Naive B cell (primary cell): Measurements from ENCODE around the gene TMEM33. TPM values are rescaled to one million over a fixed set of nuclear protein-coding genes. Genes with fewer than 3 reads are reported as not detected.
"Not testable (repeated sequence)": the region's sequence is repeated elsewhere in the genome, so short reads cannot be mapped to it uniquely, and the experiment has no call there.

Source experiments
- ATAC-seq, 2 donors: fragments of 150-1000 bp; cut with Tn5 transposase; 2 replicates each; pipeline ENCODE4 v1.10.0; 2021; ENCODE audit warnings: low read depth in 2 of 2, mild to moderate bottlenecking in 2 of 2, moderate library complexity in 2 of 2
- DNase-seq: peaks from one replicate; pipeline ENCODE4 v3.0.0; 2022
- H3K27ac Mint-ChIP-seq, 6 donors: one replicate each; pipeline ENCODE4 v1.8.0; 2020 to 2022; ENCODE audit warnings: mild to moderate bottlenecking in 6 of 6, mixed read lengths in 6 of 6, moderate library complexity in 5 of 6, inconsistent platforms in 2 of 6
- H3K27me3 Mint-ChIP-seq, 3 donors: one replicate each; pipeline ENCODE4 v1.8.0; 2021 to 2022; ENCODE audit warnings: mixed read lengths in 3 of 3, mild to moderate bottlenecking in 1 of 3
- H3K36me3 Mint-ChIP-seq, 2 donors: one replicate each; pipeline ENCODE4 v1.8.0; 2020 to 2022; ENCODE audit warnings: mixed read lengths in 2 of 2, inconsistent platforms in 1 of 2, mild to moderate bottlenecking in 1 of 2
- H3K4me1 Mint-ChIP-seq, 3 donors: one replicate each; pipeline ENCODE4 v1.8.0; 2020 to 2022; ENCODE audit warnings: mixed read lengths in 3 of 3, inconsistent platforms in 1 of 3, mild to moderate bottlenecking in 1 of 3, moderate library complexity in 1 of 3
- H3K4me3 Mint-ChIP-seq, 8 donors: one replicate each; pipeline ENCODE4 v1.8.0; 2020 to 2022; ENCODE audit warnings: mild to moderate bottlenecking in 8 of 8, mixed read lengths in 8 of 8, moderate library complexity in 8 of 8, inconsistent platforms in 2 of 8
- H3K9me3 Mint-ChIP-seq, 7 donors: one replicate each; pipeline ENCODE4 v1.8.0; 2020 to 2022; ENCODE audit warnings: mixed read lengths in 7 of 7, mild to moderate bottlenecking in 5 of 7, inconsistent platforms in 2 of 7, moderate library complexity in 1 of 7
- polyA plus RNA-seq, 6 donors: library from polyadenylated mRNA; unstranded; fragments of 300-500 nt; fragmentation: Illumina TruSeq; gene quantifications; one replicate each; pipeline ENCODE4 v1.2.3, GENCODE V29; 2021; ENCODE audit warnings: low read depth in 6 of 6

Gene TMEM33
- polyA plus RNA-seq: 10 to 100 TPM in 4 of 6 donors, 1 to 10 TPM in 2; 6.9 to 16.7 (median 14.0) TPM

DNA sequence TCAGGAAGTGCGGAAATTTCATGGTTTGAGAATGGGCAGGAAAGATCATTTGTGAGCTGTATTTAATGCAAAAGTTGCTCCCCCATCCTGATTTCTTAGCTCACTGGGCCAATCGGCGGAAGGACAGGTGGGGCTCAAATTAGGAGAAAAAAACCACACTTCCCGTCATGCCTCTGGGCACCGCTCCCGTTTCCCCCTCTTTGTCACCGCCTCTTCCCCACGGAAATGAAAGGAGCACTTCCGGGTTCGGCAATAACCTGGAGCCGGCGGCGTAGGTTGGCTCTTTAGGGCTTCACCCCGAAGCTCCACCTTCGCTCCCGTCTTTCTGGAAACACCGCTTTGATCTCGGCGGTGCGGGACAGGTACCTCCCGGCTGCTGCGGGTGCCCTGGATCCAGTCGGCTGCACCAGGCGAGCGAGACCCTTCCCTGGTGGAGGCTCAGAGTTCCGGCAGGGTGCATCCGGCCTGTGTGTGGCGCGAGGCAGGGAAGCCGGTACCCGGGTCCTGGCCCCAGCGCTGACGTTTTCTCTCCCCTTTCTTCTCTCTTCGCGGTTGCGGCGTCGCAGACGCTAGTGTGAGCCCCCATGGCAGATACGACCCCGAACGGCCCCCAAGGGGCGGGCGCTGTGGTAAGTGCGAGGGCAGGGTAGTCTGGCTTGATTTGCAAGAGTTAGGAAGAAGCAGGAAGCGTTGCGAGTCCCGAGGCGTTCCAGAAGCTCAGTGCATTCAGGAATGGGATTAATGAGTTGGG, at the start of gene TMEM33:
Gene TMEM33, plus strand, starts transcription at position 529 of the 751 bp plus-strand sequence. Its CDS starts 56 bp downstream, at position 585.
- Mint-ChIP-seq H3K36me3 (peaks cover 6 to 9% of the 10 kb centered on the region in 2 donors), H3K4me3 (peak within 1 kb of the TSS; percentile 92 to 98 (median 96)), H3K27ac (peak within 1 kb of the TSS; percentile 49 to 96 (median 90)), H3K27me3 (peaks cover 0 to 4% (median 0%) of the 10 kb centered on the region in 3 donors), H3K9me3 (peaks cover 0 to 2% (median 0%) of the 10 kb centered on the region in 7 donors), H3K4me1 (peaks cover 31 to 33% (median 32%) of the 10 kb centered on the region in 3 donors)
- ATAC-seq: peak; percentile 82 to 88
- peak; percentile 55 for DNase-seq

DNA sequence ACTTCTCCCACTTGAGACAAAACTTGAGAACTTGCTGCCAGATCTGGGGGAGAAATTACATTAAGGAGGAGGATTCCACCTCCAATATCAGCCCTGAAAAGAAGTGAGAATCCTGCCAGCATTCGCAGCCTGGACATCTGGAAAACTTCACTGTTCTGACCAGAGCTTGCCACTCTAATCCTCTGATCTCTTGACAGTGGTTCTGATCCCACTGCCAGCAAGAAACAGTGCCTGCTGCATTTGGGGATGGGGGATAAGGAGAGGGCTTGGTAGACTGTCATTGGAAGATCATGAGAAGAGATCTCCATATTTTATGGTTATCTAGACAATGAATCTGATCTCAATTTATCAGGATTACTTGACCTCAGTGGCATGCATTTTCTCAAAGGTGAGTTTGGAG, 49.8 kb upstream of the TMEM33 start:
- no peaks in the 10 kb centered on the region for H3K36me3 Mint-ChIP-seq

DNA sequence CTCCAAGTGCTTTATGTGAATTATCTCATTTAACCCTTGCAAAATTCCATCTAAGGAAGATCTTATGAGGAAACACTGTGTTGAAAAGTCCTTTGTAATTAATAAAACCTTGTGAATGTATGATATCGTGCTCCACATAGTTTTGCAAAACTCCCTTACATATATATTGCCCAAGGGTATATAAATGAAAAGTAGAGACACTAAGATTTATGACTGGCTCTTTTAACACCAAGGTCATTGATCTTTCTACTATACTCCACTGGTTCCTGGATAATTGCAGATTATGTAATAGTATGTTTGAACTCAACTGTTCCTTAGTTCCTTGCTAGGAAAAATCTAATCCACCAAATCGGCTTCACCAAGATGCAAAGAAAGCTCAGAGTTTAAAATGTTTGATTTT, 48.0 kb upstream of the TMEM33 start:
- H3K27me3 Mint-ChIP-seq: peaks cover 43 to 64% (median 50%) of the 10 kb centered on the region in 3 donors
- no peak overlapping the region for H3K27ac Mint-ChIP-seq
- H3K9me3 Mint-ChIP-seq: no peaks in the 10 kb centered on the region

More for the DNA sequence above, 49.8 kb upstream of the TMEM33 start:
- Mint-ChIP-seq H3K4me3 (no peak overlapping the region), H3K4me1 (peaks cover 12 to 17% (median 13%) of the 10 kb centered on the region in 3 donors), H3K27me3 (peaks cover 53 to 76% (median 64%) of the 10 kb centered on the region in 3 donors), H3K27ac (no peak overlapping the region), H3K9me3 (peaks cover 0 to 2% (median 0%) of the 10 kb centered on the region in 7 donors)
- DNase-seq (no peak), ATAC-seq (no peak)

GRCh38 chr4:41887821-41888686, 47.2 kb upstream of the TMEM33 start:
- no peak overlapping the region for H3K4me3 Mint-ChIP-seq
- no peaks in the 10 kb centered on the region for H3K9me3 Mint-ChIP-seq
- H3K27ac Mint-ChIP-seq: no peak overlapping the region
- no peak for DNase-seq
- no peak for ATAC-seq
- H3K36me3 Mint-ChIP-seq: no peaks in the 10 kb centered on the region
- H3K27me3 Mint-ChIP-seq: peaks cover 46 to 67% (median 58%) of the 10 kb centered on the region in 3 donors
- H3K4me1 Mint-ChIP-seq: peaks cover 0 to 5% (median 1%) of the 10 kb centered on the region in 3 donors

More for the DNA sequence above, 48.0 kb upstream of the TMEM33 start:
- Mint-ChIP-seq H3K4me1 (peaks cover 0 to 7% (median 4%) of the 10 kb centered on the region in 3 donors), H3K36me3 (no peaks in the 10 kb centered on the region), H3K4me3 (no peak overlapping the region)
- DNase-seq (no peak), ATAC-seq (no peak)

DNA sequence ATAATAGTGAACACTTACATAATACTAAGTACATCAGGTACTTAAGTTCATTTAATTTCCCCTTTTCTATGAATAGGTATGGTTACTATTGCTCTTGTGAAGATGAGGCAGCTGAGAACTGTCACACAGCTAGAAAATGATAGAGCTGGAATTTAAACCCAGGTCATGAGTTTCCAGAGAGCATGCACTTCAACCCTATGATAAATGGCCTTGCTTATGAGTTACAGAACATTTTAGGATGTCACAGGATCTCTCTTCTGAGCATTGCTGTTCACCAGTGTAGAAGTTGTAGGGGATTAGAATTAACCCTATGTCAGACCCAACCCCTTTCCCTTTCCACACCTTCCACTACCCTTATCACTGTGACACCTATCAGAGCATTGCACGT, 46.5 kb upstream of the TMEM33 start:
- Mint-ChIP-seq H3K27me3 (peaks cover 40 to 67% (median 58%) of the 10 kb centered on the region in 3 donors), H3K4me3 (no peak overlapping the region)

GRCh38 chr4:41889317-41889716, 45.9 kb upstream of the TMEM33 start:
- H3K4me3 Mint-ChIP-seq: no peak overlapping the region
- ATAC-seq: no peak
- peak overlapping the region in 1 of 6 donors; percentile 69 for H3K27ac Mint-ChIP-seq
- no peak for DNase-seq
- H3K27me3 Mint-ChIP-seq: peaks cover 36 to 67% (median 62%) of the 10 kb centered on the region in 3 donors
- H3K36me3 Mint-ChIP-seq: no peaks in the 10 kb centered on the region
- no peaks in the 10 kb centered on the region for H3K9me3 Mint-ChIP-seq
- no peaks in the 10 kb centered on the region for H3K4me1 Mint-ChIP-seq

More for the DNA sequence above, 46.5 kb upstream of the TMEM33 start:
- no peaks in the 10 kb centered on the region for H3K36me3 Mint-ChIP-seq
- H3K27ac Mint-ChIP-seq: peak overlapping the region in 1 of 6 donors; percentile 21
- H3K4me1 Mint-ChIP-seq: no peaks in the 10 kb centered on the region
- DNase-seq (no peak), ATAC-seq (no peak)
- H3K9me3 Mint-ChIP-seq: no peaks in the 10 kb centered on the region

DNA sequence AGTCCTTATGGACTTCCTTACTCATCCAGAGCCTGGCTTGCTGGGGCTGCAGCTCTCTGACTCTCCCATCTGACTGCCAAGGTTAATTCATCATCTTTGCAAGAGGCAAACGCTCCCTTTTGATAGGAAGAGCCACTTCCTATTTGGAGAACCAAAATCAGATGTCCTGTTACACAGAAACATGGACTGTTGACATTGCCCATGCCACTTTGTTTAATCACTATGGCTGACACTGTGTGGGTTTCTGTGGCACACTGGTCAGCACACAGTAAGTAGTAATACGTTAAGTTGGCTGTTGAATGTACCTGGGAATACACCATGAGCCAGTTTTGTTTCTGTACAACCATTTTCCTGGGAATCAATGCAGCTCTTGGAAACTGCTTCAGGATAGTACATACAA, 45.1 kb upstream of the TMEM33 start:
- no peak for ATAC-seq
- Mint-ChIP-seq H3K27ac (no peak overlapping the region), H3K27me3 (peaks cover 33 to 62% (median 58%) of the 10 kb centered on the region in 3 donors), H3K4me3 (no peak overlapping the region), H3K9me3 (no peaks in the 10 kb centered on the region), H3K36me3 (no peaks in the 10 kb centered on the region), H3K4me1 (no peaks in the 10 kb centered on the region)
- DNase-seq: no peak

DNA sequence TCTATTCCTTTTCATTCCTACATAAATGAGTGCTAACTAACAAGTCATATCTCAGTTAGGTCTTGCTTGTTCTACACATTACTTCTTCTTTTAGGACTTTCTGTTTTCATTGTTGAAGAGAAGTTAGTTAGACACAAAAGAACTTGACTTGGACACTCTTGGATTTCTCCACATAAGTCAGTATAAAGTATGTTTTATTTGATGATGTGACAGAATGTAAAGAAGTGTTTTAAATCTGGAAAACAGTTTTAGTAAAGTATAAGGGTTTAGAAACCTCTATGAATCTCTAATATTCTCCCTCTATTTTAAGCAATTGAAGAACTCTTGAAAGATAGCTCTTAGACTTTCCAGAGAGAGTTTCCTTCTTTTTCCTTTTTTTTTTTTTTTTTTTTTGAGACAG, 38.6 kb upstream of the TMEM33 start:
- H3K27me3 Mint-ChIP-seq: peaks cover 13 to 39% (median 29%) of the 10 kb centered on the region in 3 donors
- ATAC-seq: no peak

GRCh38 chr4:41897698-41898097, 37.5 kb upstream of the TMEM33 start:
- no peaks in the 10 kb centered on the region for H3K4me1 Mint-ChIP-seq
- H3K36me3 Mint-ChIP-seq: no peaks in the 10 kb centered on the region
- no peak overlapping the region for H3K4me3 Mint-ChIP-seq
- no peak overlapping the region for H3K27ac Mint-ChIP-seq
- peaks cover 0 to 20% (median 12%) of the 10 kb centered on the region in 7 donors for H3K9me3 Mint-ChIP-seq
- H3K27me3 Mint-ChIP-seq: peaks cover 8 to 46% (median 24%) of the 10 kb centered on the region in 3 donors
- DNase-seq (no peak), ATAC-seq (no peak)

More for the DNA sequence above, 38.6 kb upstream of the TMEM33 start:
- Mint-ChIP-seq H3K27ac (no peak overlapping the region), H3K9me3 (peaks cover 0 to 12% (median 9%) of the 10 kb centered on the region in 7 donors), H3K4me1 (no peaks in the 10 kb centered on the region), H3K36me3 (no peaks in the 10 kb centered on the region), H3K4me3 (no peak overlapping the region)
- no peak for DNase-seq

DNA sequence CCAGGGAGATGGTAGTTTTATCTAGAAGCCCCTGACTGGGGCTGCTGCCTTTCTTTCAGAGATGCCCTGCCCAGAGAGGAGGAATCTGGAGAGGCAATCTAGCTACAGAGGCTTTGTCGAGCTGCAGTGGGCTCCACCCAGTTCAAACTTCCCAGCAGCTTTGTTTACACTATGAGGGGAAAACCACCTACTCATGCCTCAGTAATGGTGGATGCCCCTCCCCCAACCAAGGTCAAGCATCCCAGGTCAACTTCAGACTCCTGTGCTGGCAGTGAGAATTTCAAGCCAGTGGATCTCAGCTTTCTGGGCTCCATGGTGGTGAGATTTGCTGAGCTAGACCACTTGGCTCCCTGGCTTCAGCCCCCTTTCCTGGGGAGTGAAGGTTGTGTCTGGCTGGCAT, 26.1 kb upstream of the TMEM33 start:
- H3K4me1 Mint-ChIP-seq, H3K27ac Mint-ChIP-seq, H3K4me3 Mint-ChIP-seq, ATAC-seq, H3K36me3 Mint-ChIP-seq, DNase-seq: not testable (repeated sequence)
- peaks cover 0 to 13% (median 5%) of the 10 kb centered on the region in 7 donors for H3K9me3 Mint-ChIP-seq
- peaks cover 4 to 19% (median 13%) of the 10 kb centered on the region in 3 donors for H3K27me3 Mint-ChIP-seq

DNA sequence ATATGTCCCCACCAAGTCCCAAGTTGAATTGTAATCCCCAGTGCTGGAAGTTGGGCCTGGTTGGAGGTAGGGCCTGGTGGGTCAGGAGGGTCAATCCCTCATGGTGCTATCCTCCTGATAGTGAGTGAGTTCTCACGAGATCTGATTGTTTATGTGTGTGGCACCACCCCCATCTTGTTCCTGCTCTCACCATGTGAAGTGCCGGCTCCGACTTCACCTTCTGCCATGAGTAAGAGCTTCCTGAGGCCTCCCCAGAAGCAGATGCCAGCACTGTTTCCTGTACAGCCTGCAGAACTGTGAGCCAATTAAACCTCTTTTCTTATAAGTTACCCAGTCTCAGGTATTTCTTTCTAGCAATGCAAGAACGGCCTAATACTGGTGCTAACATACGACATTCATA, 22.7 kb upstream of the TMEM33 start:
- H3K9me3 Mint-ChIP-seq: peaks cover 0 to 4% (median 0%) of the 10 kb centered on the region in 7 donors
- no peak for DNase-seq
- H3K27ac Mint-ChIP-seq: no peak overlapping the region
- H3K27me3 Mint-ChIP-seq: peaks cover 0 to 7% (median 3%) of the 10 kb centered on the region in 3 donors
- no peak overlapping the region for H3K4me3 Mint-ChIP-seq
- no peaks in the 10 kb centered on the region for H3K4me1 Mint-ChIP-seq
- no peaks in the 10 kb centered on the region for H3K36me3 Mint-ChIP-seq
- ATAC-seq: no peak

DNA sequence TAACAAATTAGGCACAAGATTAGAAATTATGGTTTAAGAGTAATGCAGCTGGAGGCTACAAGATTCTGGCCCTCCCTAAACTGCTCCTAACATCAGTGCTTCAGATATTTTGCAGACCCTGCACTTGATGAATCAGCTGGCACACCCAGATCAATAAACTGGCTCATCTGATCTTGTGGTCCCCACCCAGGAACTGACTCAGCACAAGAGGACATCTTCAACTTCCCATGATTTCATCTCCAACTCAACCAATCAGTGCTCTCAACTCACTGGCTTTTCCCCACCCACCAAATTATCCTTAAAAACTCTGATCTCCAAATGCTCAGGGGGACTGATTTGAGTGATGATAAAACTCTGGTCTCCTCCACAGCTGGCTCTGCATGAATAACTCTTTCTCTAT, 21.7 kb upstream of the TMEM33 start:
- no peak overlapping the region for H3K4me3 Mint-ChIP-seq
- no peaks in the 10 kb centered on the region for H3K4me1 Mint-ChIP-seq
- H3K9me3 Mint-ChIP-seq: peaks cover 0 to 2% (median 0%) of the 10 kb centered on the region in 7 donors
- peak overlapping the region in 1 of 6 donors; percentile 35 for H3K27ac Mint-ChIP-seq
- ATAC-seq (no peak), DNase-seq (no peak)
- H3K36me3 Mint-ChIP-seq: no peaks in the 10 kb centered on the region
- peaks cover 4 to 15% (median 11%) of the 10 kb centered on the region in 3 donors for H3K27me3 Mint-ChIP-seq

DNA sequence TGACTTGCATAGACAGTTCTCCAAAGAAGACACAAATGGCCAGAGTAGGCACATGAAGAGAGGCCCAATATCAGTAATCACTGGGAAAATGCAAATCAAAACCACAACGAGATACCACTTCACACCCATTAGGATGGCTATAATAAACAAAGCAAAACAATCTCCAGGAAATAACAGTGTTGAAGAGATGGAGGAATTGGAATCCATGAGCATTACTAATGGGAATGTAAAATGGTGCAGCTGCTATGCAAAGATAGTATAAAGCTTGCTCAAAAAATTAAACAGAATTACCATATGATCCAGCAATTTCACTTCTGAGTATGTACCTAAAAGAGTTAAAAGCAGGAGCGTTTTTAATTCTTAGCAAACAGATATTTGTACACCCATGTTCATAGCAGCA, 17.0 kb upstream of the TMEM33 start:
- no peak overlapping the region for H3K4me3 Mint-ChIP-seq
- peaks cover 4 to 17% (median 13%) of the 10 kb centered on the region in 7 donors for H3K9me3 Mint-ChIP-seq
- H3K36me3 Mint-ChIP-seq: peaks cover 9 to 18% of the 10 kb centered on the region in 2 donors
- H3K27ac Mint-ChIP-seq: no peak overlapping the region
- H3K27me3 Mint-ChIP-seq: peaks cover 15 to 40% (median 30%) of the 10 kb centered on the region in 3 donors
- no peaks in the 10 kb centered on the region for H3K4me1 Mint-ChIP-seq
- no peak for ATAC-seq
- DNase-seq: no peak
